Ishikawa (cell line): Measurements from ENCODE around the gene MRPL28.

ENCODE experiments used
- CEBPB ChIP-seq: IDR thresholded peaks from 2 replicates; pipeline ENCODE4 v1.6.1; 2012
- CREB1 ChIP-seq: IDR thresholded peaks from 2 replicates; pipeline ENCODE4 v1.6.1; 2012; ENCODE audit warnings: low read depth
- EP300 ChIP-seq: IDR thresholded peaks from 2 replicates; pipeline ENCODE4 v1.6.1; 2012; ENCODE audit warnings: borderline replicate concordance
- YY1 ChIP-seq: IDR thresholded peaks from 2 replicates; pipeline ENCODE4 v1.6.1; 2012; ENCODE audit warnings: low read depth
- TF ChIP-seq, protein P1 (sequence below): IDR thresholded peaks from 2 replicates; pipeline ENCODE4 v1.6.1; 2012
- TF ChIP-seq, protein P2 (sequence below): IDR thresholded peaks from 2 replicates; pipeline ENCODE4 v1.6.1; 2012; ENCODE audit warnings: low read depth, mild to moderate bottlenecking

DNA sequence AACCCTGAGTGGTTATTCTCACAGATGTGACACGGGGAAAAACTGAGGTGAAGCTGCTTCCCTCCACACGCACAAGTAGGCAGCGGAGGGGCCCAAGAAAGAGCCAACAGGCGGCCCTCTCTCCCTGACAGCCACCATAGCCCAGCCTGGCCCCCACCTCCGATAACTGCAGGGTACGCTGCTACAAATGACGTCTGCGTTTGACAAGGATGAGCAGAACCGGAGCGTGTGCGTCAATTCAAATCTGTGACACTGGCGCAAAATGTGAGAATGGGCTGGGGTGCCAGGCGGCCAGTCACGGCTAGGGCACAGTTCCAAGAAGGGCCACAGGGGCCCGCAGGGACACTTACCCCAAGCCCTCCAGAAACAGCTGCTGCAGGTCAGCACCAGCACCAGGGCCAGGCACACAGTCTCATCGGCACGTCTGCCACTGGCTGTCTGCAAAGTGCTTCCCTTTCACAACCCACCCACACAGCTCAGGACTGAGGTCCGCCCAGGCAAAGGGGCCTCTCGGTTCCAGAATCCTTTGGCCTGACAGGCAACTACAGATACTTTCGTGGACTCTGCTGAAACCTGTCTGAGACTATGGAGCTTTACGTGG lies 32.3 kb downstream of the MRPL28 start:
- TF ChIP-seq, protein P1, sequence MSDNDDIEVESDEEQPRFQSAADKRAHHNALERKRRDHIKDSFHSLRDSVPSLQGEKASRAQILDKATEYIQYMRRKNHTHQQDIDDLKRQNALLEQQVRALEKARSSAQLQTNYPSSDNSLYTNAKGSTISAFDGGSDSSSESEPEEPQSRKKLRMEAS = no peak
- TF ChIP-seq YY1 (no peak), CREB1 (no peak), CEBPB (no peak), EP300 (no peak)
- TF ChIP-seq, protein P2, sequence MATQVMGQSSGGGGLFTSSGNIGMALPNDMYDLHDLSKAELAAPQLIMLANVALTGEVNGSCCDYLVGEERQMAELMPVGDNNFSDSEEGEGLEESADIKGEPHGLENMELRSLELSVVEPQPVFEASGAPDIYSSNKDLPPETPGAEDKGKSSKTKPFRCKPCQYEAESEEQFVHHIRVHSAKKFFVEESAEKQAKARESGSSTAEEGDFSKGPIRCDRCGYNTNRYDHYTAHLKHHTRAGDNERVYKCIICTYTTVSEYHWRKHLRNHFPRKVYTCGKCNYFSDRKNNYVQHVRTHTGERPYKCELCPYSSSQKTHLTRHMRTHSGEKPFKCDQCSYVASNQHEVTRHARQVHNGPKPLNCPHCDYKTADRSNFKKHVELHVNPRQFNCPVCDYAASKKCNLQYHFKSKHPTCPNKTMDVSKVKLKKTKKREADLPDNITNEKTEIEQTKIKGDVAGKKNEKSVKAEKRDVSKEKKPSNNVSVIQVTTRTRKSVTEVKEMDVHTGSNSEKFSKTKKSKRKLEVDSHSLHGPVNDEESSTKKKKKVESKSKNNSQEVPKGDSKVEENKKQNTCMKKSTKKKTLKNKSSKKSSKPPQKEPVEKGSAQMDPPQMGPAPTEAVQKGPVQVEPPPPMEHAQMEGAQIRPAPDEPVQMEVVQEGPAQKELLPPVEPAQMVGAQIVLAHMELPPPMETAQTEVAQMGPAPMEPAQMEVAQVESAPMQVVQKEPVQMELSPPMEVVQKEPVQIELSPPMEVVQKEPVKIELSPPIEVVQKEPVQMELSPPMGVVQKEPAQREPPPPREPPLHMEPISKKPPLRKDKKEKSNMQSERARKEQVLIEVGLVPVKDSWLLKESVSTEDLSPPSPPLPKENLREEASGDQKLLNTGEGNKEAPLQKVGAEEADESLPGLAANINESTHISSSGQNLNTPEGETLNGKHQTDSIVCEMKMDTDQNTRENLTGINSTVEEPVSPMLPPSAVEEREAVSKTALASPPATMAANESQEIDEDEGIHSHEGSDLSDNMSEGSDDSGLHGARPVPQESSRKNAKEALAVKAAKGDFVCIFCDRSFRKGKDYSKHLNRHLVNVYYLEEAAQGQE = no peak
